Measurements from ENCODE around the gene ATP6V0E1. TPM values are rescaled to one million over a fixed set of nuclear protein-coding genes. Genes with fewer than 3 reads are reported as not detected.
A peak's percentile ranks its signal among the peaks of the same experiment; 100 is the strongest.

ATP6V0E1 gene
- total RNA-seq, 1 experiment from 2014 or later = 84.6 TPM

DNA sequence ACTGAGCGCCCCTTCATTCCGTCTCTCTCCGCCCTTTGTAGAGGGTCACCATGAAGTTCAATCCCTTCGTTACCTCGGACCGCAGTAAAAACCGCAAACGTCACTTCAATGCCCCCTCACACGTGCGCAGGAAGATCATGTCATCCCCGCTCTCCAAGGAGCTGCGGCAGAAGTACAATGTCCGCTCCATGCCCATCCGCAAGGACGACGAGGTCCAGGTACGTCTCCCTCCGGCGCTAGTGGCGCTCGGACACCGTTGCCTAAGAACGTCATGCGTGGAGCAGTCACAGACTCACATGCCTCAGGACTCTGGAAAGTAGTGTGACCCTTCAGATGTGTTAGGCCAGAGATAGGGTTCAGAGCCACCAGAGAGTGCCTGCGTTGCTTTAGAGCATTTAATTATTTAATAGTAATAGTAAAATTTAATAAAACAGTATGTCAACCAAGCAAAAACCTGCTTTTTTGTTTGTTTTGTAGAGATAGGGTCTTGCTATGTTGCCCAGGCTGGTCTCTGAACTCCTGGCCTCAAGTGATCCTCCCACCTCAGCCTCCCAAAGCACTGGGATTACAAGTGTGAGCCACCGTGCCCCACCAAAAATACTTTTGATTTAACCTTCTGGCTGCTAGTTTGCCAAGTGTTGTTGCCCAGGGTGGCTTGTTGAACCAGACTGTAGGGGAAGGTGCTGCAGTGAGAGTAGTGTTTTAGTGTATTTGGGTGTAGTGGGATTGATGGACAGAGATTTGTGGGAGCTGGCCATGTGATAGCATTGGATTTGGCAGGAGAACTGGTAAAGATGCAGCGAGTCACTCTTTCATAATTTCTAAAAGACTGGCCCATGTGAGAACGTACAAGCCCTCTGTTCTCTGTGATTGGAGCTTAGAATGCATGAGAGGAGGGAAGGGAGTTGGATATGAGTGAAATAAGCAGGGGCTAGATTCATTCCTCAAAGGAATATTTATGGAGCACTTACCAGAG is 23.5 kb upstream of the ATP6V0E1 start:
- Histone ChIP-seq H3K27ac (ENCODE audit: low read depth, low read length) (peak overlapping the region; percentile 63), H3K4me2 (ENCODE audit: low read length) (peak overlapping the region; percentile 100), H3K27me3 (ENCODE audit: insufficient read depth, low read length) (no peaks in the 10 kb centered on the region), H3K36me3 (ENCODE audit: control insufficient read depth in 1 of 2, insufficient read depth in 2 of 2, low read length in 2 of 2) (peaks cover 3 to 6% of the 10 kb centered on the region in 2 experiments; a peak in 3 of 4 replicates), H3K4me1 (ENCODE audit: control insufficient read depth in 1 of 2, insufficient read depth in 2 of 2, low read length in 2 of 2) (peaks cover 7 to 33% of the 10 kb centered on the region in 2 experiments), H3K9me2 (ENCODE audit: insufficient read depth) (no peaks in the 10 kb centered on the region), H3K9ac (ENCODE audit: low read length) (peak overlapping the region; percentile 100), H2AFZ (ENCODE audit: low read depth, low read length, poor library complexity, severe bottlenecking) (no peak overlapping the region), H3K4me3 (replicated peaks in 1 of 2; ENCODE audit: low read depth in 1 of 2, low read length in 2 of 2) (peak overlapping the region; percentile 79 to 100), H4K20me1 (ENCODE audit: insufficient read depth) (no peaks in the 10 kb centered on the region), H3K9me3 (ENCODE audit: control insufficient read depth in 1 of 2, insufficient read depth in 1 of 2, low read depth in 1 of 2, low read length in 2 of 2) (no peaks in the 10 kb centered on the region), H3K79me2 (ENCODE audit: insufficient read depth, low read length) (peaks cover 28% of the 10 kb centered on the region)
- RAD21 ChIA-PET (ENCODE audit: low non-redundant PET in 1 of 2, low total read pairs in 2 of 2, uncharacterized antibody in 2 of 2, unreplicated experiment in 2 of 2) = interaction anchor here in 1 of 2 experiments (0.7 kb wide), 1 partner anchor 254 kb away, joined by 3 read pairs; no protein-coding TSS in a partner anchor
- ATAC-seq = peak; percentile 1; the same call in 1 of the 2 replicates
- POLR2A ChIA-PET = interaction anchor here (0.7 to 1.8 kb wide), 5 partner anchors 55 to 367 kb away, joined by 3 to 5 read pairs (median 3); no protein-coding TSS in a partner anchor
- DNase-seq (ENCODE audit: low read depth, low spot score) = no peak
- CTCF ChIA-PET = interaction anchor here (1.0 to 2.4 kb wide), 14 partner anchors 8 to 253 kb away, joined by 3 to 17 read pairs (median 4); partner anchors contain the start of gene ATP6V0E1
- intact Hi-C loops (cut with micrococcal nuclease) = no loop called here
- TF ChIP-seq POLR2A (IDR thresholded peaks at IDR 0.05; ENCODE audit: borderline replicate concordance, extremely low read depth, insufficient read depth, insufficient read length) = no peak
- TF ChIP-seq YY1 (IDR thresholded peaks at IDR 0.05; ENCODE audit: extremely low read depth, insufficient replicate concordance, low read depth, low read length) = no peak
- TF ChIP-seq ZNF274 (IDR thresholded peaks at IDR 0.05; ENCODE audit: low read depth, low read length) = no peak
- TSS peak; percentile 50 for BruUV-seq (replicated peaks)

DNA sequence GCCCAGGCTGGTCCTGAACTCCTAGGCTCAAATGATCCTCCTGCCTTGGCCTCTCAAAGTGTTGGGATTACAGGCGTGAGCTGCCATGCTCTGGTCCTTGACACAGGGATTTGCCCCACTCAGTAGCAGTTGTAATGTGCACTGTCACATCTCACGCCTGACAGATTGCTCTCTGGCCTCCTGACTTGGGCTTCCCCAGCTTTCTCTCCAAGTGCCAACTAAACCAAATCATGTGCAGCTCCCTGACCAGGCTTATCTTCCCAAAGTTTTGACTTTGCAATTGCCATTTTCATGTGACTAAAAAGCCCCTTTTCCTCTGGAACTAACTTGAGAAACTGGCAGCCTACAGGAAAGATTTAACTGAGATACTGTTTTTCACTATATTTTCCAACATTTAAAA is 13.7 kb upstream of the ATP6V0E1 start:
- Histone ChIP-seq H3K79me2 (ENCODE audit: insufficient read depth, low read length) (0 out of 2 replicates have a peak, but pooled peaks cover 3% of the 10 kb centered on the region), H3K36me3 (ENCODE audit: control insufficient read depth in 1 of 2, insufficient read depth in 2 of 2, low read length in 2 of 2) (peaks cover 4 to 9% of the 10 kb centered on the region in 2 experiments; a peak in 2 of 4 replicates), H3K4me2 (ENCODE audit: low read length) (no peak overlapping the region), H3K27ac (ENCODE audit: low read depth, low read length) (no peak overlapping the region), H3K9ac (ENCODE audit: low read length) (no peak overlapping the region), H3K27me3 (ENCODE audit: insufficient read depth, low read length) (no peaks in the 10 kb centered on the region), H3K4me1 (ENCODE audit: control insufficient read depth in 1 of 2, insufficient read depth in 2 of 2, low read length in 2 of 2) (no peaks in the 10 kb centered on the region), H3K9me2 (ENCODE audit: insufficient read depth) (no peaks in the 10 kb centered on the region), H4K20me1 (ENCODE audit: insufficient read depth) (no peaks in the 10 kb centered on the region), H2AFZ (ENCODE audit: low read depth, low read length, poor library complexity, severe bottlenecking) (no peak overlapping the region), H3K9me3 (ENCODE audit: control insufficient read depth in 1 of 2, insufficient read depth in 1 of 2, low read depth in 1 of 2, low read length in 2 of 2) (no peaks in the 10 kb centered on the region), H3K4me3 (replicated peaks in 1 of 2; ENCODE audit: low read depth in 1 of 2, low read length in 2 of 2) (no peak overlapping the region)
- no TSS peak for BruUV-seq (replicated peaks)
- intact Hi-C loops (cut with micrococcal nuclease) = no loop called here
- ChIA-PET POLR2A (no interaction called here), RAD21 (ENCODE audit: low non-redundant PET in 1 of 2, low total read pairs in 2 of 2, uncharacterized antibody in 2 of 2, unreplicated experiment in 2 of 2) (no interaction called here), CTCF (no interaction called here)
- no peak for DNase-seq (ENCODE audit: low read depth, low spot score)
- ATAC-seq = no peak
- TF ChIP-seq, protein P1, sequence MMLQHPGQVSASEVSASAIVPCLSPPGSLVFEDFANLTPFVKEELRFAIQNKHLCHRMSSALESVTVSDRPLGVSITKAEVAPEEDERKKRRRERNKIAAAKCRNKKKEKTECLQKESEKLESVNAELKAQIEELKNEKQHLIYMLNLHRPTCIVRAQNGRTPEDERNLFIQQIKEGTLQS (IDR thresholded peaks at IDR 0.05) = no peak
- TF ChIP-seq YY1 (IDR thresholded peaks at IDR 0.05; ENCODE audit: extremely low read depth, insufficient replicate concordance, low read depth, low read length) (no peak), SIN3A (IDR thresholded peaks at IDR 0.05; ENCODE audit: low read depth) (no peak), SP1 (IDR thresholded peaks at IDR 0.05; ENCODE audit: low read depth) (no peak), ELF1 (IDR thresholded peaks at IDR 0.05; ENCODE audit: borderline replicate concordance, low read depth) (no peak), CBX3 (IDR thresholded peaks at IDR 0.05; ENCODE audit: low read depth) (no peak), EZH2phosphoT487 (IDR thresholded peaks at IDR 0.05; ENCODE audit: borderline replicate concordance) (no peak), SRF (IDR thresholded peaks at IDR 0.05; ENCODE audit: low read depth) (no peak), POLR2A (IDR thresholded peaks at IDR 0.05; ENCODE audit: borderline replicate concordance, extremely low read depth, insufficient read depth, insufficient read length) (no peak), ZNF274 (IDR thresholded peaks at IDR 0.05; ENCODE audit: low read depth, low read length) (no peak)
- TF ChIP-seq, protein P2, sequence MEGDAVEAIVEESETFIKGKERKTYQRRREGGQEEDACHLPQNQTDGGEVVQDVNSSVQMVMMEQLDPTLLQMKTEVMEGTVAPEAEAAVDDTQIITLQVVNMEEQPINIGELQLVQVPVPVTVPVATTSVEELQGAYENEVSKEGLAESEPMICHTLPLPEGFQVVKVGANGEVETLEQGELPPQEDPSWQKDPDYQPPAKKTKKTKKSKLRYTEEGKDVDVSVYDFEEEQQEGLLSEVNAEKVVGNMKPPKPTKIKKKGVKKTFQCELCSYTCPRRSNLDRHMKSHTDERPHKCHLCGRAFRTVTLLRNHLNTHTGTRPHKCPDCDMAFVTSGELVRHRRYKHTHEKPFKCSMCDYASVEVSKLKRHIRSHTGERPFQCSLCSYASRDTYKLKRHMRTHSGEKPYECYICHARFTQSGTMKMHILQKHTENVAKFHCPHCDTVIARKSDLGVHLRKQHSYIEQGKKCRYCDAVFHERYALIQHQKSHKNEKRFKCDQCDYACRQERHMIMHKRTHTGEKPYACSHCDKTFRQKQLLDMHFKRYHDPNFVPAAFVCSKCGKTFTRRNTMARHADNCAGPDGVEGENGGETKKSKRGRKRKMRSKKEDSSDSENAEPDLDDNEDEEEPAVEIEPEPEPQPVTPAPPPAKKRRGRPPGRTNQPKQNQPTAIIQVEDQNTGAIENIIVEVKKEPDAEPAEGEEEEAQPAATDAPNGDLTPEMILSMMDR (IDR thresholded peaks at IDR 0.05 in 2 of 3, conservative IDR thresholded peaks at IDR 0.05 in 1 of 3; ENCODE audit: borderline replicate concordance in 1 of 3, insufficient read depth in 1 of 3, low read depth in 2 of 3, low read length in 2 of 3) = no peak
- TF ChIP-seq, protein P3, sequence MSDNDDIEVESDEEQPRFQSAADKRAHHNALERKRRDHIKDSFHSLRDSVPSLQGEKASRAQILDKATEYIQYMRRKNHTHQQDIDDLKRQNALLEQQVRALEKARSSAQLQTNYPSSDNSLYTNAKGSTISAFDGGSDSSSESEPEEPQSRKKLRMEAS (IDR thresholded peaks at IDR 0.05) = no peak

Measured in HCT116 (cell line).